GM21423 (cell line): ENCODE data around the gene CMAS.
A peak's percentile ranks its signal among the peaks of the same experiment; 100 is the strongest.
"Not testable (repeated sequence)": the region's sequence is repeated elsewhere in the genome, so short reads cannot be mapped to it uniquely, and the experiment has no call there.

Source experiments
- ATAC-seq: cut with Tn5 transposase; IDR thresholded peaks from one replicate; pipeline ENCODE4 v1.9.1; 2021; ENCODE audit warnings: mild to moderate bottlenecking, moderate library complexity; ENCODE audit not compliant: unreplicated experiment

The CMAS gene

DNA sequence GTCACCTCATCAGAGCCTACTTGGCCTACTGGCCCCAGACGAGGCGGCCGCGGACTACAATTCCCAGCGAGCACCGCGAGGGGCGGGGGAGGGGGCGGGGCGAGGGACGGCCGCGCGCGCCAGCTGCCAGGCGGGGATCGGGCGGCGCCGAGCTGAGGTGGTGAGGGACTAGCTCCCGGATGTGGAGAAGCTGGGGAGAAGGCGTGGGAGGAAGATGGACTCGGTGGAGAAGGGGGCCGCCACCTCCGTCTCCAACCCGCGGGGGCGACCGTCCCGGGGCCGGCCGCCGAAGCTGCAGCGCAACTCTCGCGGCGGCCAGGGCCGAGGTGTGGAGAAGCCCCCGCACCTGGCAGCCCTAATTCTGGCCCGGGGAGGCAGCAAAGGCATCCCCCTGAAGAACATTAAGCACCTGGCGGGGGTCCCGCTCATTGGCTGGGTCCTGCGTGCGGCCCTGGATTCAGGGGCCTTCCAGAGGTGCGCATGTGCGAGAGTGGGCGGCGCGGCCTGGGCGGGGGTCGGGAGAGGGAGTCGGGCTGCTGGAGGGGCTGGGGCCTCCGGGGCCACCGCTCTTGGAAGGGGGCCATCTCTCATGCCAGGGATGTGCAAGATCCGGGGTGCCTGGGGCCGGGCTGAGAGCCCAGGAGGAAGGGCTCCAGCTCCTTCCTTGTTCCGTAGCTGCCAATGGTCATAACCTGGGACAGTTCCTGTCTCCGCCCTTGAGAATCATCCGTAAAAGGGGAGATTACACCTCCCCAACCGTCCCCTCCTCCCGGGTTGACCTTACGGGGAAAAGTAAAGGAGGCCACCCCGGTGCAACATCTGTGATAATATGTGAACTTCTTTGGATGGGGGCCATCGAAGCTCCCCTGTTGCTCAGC, at the start of gene CMAS:
CMAS (plus strand) TSS at position 129 of the 878 bp plus-strand sequence; CDS start at position 215, 86 bp downstream.
- peak; percentile 84 for ATAC-seq

DNA sequence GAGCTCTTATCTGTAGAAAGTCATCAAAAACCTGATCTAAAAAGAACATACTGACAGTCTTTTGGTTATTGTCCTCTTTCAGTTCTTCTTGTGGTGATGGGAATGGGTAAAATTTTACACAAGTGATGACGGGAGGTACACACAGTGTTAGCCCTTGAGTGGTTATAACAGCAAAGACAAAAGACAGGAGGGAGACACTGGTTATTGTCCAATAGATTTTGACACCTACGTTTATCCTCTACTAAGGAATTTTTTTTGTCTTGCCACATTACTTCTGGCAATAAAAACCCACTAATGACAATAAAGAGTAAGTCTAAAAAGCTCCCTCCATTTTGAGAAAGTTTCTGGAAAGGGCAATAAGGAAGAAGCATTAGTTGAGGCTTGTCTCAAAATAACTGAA, 47.7 kb upstream of the CMAS start:
- ATAC-seq = no peak

DNA sequence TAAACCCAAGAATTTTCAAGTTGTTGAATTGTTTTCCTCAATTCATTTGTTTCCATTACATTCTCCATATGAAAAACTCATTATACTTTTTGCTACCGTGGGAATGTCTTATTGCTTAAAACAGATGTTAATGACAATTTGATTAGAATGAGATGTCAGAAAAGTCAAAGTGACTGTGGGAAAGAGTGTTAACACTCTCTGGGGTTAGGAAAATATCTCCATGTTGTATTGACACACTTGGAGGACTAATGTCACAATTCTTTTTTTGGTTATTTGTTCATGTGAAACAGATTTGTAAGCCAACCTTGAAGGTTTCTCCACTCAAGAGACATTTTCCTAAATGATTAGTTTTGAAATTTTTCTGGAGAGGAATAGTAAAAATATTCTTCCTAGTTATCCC, 47.2 kb upstream of the CMAS start:
- no peak for ATAC-seq

DNA sequence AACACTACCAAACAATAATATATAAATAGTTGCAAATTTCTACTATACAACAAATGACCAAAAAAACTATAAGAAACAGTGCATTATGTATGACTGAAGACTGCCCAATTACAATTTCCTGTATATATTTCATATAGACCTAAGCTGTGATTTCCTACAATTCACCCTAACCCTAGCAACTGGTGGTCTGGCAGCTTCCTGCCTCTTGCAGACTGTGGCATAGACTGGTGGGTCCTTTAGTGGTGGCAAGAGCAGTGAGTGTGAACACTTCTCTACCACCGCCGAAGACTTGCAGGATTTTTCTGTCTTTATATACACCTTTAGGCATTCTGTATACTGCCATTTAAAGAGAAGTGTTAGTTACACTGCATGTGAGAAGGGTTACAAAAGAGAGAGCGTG, 43.6 kb upstream of the CMAS start:
- ATAC-seq = no peak

DNA sequence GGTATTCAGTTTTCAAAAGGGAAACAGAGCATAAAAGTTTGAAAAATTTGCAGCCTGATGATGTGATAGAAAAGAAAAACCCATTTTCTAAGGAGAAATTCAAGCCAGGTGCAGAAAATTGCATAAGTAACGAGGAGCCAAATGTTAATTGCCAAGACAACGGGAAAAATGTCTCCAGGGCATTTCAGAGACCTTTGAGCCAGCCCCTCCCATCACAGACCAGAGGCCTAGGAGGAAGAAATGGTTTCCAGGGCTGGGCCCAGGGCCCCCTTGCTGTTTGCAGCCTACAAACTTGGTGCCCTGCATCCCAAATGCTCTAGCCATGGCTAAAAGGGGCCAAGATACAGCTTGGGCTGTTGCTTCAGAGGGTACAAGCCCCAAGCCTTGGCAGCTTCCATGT, 38.2 kb upstream of the CMAS start:
- ATAC-seq = not testable (repeated sequence)

DNA sequence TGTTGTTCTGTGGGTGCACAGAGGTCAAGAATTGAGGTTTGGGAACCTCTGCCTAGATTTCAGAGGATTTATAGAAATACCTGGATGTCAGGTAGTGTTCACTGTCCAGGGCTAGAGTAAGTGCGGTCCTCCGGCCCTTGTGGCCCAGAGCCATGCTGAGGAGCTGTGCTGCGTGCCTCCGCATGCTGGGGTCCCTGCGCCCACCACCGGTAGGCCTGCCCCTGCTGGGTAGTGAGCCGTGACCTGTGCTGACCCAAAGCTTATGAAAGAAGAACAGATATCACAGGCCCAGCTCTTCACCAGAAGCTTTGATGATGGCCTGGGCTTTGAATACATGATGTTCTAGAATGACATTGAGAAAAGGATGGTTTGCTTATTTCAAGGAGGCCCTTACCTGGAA, 37.8 kb upstream of the CMAS start:
- ATAC-seq = no peak

DNA sequence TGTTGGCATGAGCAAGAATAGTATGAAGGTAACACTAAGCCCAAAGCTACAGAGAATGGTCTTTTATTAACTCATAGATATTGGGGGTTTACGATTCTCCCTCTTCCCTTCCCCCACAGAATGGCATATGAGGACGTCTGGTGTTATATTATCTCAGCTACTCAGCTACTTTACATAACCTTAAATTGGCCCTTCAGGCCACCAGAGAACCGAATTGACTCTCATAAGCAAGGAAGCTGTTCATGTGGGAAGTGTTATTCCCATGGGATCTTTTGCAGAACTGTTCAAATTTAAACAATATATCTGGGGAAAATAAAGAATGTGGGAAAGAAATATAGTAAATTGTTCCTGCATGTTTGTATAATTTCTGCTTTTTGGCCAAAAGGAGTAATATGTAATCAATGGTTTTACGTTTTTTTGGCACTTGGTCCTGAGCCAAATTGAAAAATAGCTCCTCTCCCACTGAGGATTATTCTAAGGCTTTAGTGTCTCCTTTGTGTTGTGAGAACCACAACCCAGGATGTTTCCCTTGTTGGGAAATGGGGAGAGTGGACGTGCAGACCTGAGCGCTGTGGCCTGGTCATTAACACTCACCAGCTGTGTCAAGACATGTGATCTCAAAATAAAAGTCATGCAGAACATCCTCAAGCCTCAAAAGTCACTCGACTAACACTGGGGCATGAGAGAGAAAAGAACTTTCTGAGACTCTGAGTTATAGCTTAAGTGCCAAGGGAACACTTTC, 31.8 kb upstream of the CMAS start:
- ATAC-seq = no peak

DNA sequence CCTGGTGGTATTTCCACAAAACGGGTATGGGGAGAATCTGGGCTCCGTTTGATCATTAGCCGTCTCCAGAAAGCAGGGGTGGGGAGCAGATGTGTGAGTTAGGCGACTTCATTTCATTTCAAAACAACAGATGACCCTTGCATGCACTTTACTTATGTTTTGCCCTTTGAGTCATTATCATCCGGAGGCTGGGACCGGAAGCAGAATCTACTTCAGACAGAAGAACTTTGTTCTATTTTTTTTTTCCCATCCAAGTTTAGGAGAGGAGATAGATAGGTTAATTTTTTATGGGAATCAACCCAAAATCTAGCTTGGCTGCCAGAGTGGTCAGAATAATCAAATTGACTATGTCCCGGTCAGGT, 31.3 kb upstream of the CMAS start:
- no peak for ATAC-seq

DNA sequence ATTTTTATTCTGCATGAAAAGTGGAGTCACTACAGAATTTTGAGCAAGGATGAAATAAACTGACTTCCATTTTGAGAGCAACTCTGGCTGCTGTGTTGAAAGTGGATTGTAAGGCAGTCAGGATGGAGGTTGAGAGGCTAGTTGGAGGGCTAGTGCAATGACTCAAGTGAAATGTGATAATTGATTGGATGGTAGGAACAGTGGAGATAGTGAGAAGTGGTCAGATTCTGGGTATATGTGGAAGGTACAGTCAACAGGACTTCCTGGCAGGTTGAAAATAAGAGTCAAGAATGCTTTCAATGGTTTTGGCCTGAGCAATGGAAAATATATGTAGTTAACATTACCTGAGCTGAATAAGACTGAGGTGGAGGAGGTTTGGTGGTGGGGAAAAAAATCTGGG, 29.0 kb upstream of the CMAS start:
- ATAC-seq = no peak

DNA sequence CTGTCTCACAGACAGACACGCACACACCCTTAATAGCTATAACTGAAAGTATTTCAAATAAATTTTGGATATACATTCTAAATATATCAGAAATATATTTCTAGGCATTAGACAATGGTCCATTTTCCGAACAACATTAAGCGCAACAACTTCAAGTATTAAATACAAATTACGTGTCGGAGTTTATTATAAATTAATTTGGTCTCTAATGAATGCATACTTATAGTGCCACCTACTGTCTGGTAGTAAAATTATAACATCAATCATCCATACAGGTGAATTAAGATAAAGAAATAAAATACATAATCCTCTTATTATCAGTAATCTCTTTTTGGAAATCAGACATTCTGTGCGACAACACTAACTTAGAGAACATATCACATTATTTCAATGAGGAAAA, 27.2 kb upstream of the CMAS start:
- ATAC-seq = no peak

DNA sequence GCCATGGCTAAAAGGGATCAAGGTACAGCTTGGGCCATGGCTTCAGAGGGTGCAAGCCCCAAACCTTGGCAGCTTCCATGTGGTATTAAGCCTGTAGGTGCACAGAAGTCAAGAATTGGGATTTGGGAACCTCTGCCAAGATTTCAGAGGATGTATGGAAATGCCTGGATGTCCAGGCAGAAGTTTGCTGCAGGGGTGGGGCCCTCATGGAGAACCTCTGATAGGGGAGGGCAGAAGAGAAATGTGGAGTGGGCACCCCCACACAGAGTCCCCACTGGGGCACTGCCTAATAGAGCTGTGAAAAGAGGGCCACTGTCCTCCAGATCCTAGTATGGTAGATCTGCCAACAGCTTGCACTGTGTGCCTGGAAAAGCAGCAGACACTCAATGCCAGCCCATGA, 22.5 kb upstream of the CMAS start:
- ATAC-seq = not testable (repeated sequence)

DNA sequence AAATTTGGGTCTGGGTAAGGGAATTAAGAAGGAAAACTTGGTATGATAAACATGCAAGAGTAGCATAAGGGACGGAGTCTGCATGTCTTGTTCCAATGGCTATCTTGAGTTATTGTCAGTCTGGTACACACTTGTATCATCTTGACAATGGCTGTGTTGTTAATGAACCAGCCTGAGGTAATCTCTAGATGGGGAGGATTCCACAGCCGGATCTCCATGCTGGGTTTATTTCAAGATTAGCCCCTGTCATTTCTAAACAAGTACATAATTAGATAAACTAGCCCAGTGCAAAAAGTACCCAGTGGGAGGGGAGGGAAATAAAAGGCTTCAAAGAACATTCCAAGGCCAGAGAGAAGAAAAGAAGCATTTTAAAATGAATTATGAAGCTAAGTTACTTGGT, 16.5 kb upstream of the CMAS start:
- ATAC-seq = no peak

DNA sequence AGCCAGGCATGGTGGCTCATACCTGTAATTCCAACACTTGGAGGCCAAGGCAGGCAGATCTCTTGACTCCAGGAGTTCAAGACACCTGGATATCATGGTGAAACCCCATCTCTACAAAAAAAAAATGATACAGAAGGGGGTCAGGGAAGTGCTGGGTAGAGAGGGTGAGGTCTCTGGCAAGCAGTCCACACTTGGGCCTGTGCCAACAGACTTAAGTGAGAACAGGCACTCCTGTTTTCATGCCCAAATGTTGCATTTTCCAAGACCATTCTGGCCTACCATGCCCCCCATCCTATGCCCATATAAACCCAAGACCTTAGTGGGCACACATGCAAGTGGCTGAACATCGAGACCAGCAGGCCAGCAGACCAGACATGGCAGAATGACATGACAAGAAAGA, 16.0 kb upstream of the CMAS start:
- ATAC-seq = no peak

DNA sequence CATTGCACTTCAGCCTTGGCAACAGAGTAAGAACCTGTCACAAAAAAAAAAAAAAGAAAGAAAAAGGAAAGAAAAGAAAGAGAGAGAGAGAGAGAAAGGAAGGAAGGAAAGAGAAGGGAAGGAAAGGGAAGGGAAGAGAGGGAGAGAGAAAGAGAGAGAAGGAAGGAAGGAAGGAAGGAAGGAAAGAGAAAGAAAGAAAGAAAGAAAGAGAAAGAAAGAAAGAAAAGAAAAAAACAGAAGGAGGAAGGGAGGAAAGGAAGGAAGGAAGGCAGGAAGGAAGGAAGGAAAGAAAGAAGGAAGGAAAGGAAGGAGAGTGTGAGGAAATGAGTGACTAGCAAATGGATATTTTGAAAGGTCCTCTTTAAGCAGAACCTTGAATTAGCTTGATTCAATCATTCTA, 13.3 kb upstream of the CMAS start:
- ATAC-seq = no peak

DNA sequence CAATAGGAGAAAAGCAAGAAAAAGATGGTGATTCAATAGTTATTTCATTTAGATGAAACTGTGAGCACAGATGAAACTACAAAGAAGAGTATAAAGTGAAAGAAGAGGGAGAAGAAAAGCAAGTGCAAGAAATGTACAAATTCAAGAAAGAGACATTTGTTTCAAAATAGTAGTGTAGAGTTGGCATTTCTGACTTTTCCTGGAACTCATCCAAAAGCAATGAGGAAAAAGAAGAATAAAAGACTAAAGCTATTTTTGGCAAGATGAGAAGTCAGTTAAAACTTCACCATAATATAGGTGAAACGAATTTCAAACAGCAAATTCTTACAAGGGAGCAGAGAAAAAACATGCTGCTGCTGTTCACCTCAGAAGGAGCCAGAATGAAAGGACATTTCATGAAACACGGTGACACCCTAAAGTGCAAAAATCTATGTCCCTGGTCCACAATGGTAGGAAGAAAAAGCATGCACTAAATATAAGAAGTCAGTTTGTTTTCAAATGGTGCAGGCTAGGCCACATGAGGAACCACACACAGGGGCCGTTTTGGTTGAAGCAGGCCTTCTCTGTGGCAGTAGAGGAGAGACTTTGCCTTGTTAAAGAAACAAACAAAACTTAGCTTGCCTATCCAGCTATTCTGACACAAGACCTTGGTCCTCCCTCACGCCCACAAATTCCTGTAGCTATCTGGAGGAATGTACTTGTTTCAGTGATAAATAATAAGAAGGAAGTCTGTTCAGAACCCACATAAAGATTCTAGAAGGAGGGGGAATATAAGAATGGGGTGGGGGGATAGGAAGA, 11.1 kb upstream of the CMAS start:
- no peak for ATAC-seq

DNA sequence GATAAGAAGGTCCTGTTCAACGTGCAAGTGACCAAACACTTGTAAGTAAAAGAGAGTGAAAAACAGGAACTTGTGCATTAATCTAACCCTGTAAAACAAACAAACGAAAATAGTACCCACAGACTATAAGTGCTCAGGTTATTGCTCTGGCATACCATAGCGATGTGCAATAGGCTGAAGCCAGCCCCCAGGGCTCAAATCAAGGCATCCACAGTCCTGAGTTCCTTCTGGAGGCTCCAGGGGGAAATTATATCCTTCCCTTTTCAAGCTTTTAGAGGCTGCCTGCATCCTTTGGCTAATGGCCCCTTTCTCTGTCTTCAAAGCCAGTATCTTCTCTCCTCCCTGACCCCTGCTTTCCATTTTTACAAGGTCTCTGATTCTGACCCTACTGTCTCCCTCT, 8.1 kb upstream of the CMAS start:
- ATAC-seq = no peak

DNA sequence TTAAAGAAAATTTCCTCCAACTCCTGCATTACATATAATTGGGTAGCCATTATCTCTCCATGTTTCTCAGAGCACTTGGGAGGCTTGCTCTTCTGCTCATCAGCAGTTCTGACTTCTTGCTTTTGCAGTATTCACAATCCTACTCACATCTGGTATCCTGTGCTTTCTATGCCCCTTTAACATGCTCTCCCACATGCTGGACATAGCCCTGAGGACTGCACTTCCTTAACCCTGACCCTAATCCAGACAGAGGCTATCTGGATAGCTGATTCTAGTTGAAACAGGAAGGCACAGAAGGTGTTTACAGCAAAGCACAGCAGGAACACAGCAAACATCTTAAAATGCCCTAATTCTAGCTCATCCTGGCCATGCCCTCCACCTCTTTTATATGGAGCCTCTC, 7.3 kb upstream of the CMAS start:
- ATAC-seq = no peak

DNA sequence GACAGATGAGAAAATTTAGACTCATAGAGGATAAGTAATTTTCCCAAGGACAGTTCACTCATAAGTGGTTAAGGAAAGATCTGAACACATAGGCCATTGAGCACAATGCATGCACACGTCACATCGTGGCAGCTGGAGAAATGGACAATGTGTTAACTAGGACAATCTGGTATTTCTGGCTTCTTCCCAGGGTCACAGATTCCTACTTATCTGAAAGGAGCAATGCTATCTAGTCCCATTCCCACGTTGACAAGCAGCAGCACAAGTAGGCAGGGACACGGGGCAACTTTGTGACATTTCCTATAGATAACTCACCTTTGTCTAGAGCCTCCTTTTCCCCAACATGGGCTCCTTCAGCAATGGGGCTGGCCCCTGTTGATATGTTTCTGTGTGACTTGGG, 6.7 kb upstream of the CMAS start:
- no peak for ATAC-seq

DNA sequence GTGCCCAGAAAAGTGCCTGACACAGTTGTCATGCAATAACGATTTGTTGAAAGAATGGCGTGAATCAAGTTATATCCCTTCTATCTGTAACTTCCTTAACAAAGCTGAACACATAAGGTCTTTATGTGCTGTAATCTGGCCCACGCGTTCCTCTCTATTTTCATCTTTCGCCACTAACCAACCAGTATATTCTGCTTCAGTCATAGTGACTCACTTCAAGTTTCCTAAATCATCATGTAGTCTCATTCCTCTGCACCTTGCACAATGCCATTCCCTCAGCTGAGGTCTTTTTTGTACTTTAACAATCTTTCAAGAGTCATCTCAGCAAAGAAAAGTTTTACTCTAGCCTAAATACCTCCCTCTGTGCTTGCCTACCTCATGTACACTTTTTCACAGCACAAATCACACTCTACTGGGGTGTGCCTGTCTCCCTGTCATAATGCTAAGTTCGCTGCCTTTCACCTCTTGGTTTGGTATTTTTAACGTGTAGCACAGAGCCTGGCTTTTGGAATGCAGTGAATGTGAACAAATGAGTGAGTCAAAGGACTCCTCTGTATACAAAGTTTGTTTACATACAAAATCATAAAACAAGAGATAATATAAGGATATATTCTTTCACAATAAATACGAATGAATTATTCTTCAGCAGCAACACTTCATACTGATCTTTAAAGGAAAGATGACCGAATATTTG, 2.9 kb upstream of the CMAS start:
- no peak for ATAC-seq

DNA sequence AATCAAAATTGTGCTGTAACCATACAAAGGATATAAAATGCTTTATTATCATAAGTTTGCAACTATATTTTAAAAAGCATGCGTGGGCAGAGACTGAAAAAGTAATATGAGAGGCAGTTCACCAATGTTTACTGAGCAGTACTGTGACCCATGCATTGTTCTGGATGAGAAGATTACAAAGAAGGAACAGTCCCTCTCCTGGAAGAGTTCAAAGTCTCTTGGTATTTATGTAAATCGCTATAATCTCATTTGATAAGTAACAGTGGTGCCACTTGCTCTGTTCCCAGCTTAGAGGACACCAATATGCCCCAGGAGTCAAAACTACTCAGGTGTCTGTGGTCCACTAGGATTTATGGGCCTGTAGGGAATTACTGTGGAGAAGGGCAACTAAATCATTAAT, 2.1 kb upstream of the CMAS start:
- ATAC-seq = no peak

DNA sequence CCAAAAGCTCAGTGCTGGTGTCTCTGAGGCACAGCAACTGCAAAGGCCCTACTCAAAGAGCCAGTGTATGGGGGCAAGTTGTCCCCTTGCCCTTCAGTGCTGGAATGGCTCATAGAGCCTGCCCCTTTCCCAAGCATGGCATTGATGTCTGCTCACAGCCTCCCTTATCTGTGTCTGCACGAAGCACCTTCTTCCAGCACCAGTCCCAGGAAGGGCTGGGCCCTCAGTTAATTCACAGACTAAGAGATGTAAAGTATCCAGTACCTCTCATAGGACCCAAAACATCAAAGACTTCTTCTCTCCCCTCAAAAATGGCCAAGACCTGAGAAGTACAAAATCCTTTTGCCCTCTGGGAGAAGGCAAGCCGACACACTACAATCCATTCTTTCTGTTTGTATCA, 1.6 kb upstream of the CMAS start:
- no peak for ATAC-seq
